HS-27A (cell line): ENCODE data around the gene CGGBP1.

Experiments used
- DNase-seq: peaks from one replicate; pipeline ENCODE4 v3.0.0-alpha.2; 2012; ENCODE audit warnings: low read depth, missing footprints

The CGGBP1 gene

GRCh38 chr3:88058581-88059379 is at the start of gene CGGBP1, which contains the start of gene ZNF654:
CGGBP1 (minus strand) TSS chr3:88059005; CDS start chr3:88055976, 3,029 bp downstream.
ZNF654 (plus strand) TSS chr3:88059255; CDS start chr3:88059320, 65 bp downstream.
- peak; percentile 100 for DNase-seq

- peak; percentile 68 for DNase-seq
These were observed 46.5 kb upstream of the CGGBP1 start for GRCh38 chr3:88105325-88105724.

- no peak for DNase-seq
These were observed 42.3 kb upstream of the CGGBP1 start for GRCh38 chr3:88101142-88101541.

GRCh38 chr3:88093266-88093665 is 34.5 kb upstream of the CGGBP1 start:
- no peak for DNase-seq

- no peak for DNase-seq
These were observed 33.5 kb upstream of the CGGBP1 start for GRCh38 chr3:88092270-88092669.

- DNase-seq = no peak
These were observed 31.9 kb upstream of the CGGBP1 start for GRCh38 chr3:88090681-88091080.

- DNase-seq = no peak
These were observed 25.3 kb upstream of the CGGBP1 start for GRCh38 chr3:88084097-88084501.

- DNase-seq = no peak
These were observed 24.0 kb upstream of the CGGBP1 start for GRCh38 chr3:88082854-88083253.

- no peak for DNase-seq
These were observed 20.1 kb upstream of the CGGBP1 start for GRCh38 chr3:88078932-88079331.

- no peak for DNase-seq
These were observed 17.9 kb upstream of the CGGBP1 start for GRCh38 chr3:88076712-88077111.

- no peak for DNase-seq
These were observed 16.7 kb upstream of the CGGBP1 start for GRCh38 chr3:88075497-88075896.

- DNase-seq = no peak
These were observed 16.3 kb upstream of the CGGBP1 start for GRCh38 chr3:88075072-88075471.

- no peak for DNase-seq
These were observed 2.9 kb upstream of the CGGBP1 start for GRCh38 chr3:88061746-88062145.

- peak; percentile 22 for DNase-seq
These were observed 770 bp upstream of the CGGBP1 start for GRCh38 chr3:88059380-88060170.

- DNase-seq = no peak
These were observed 562 bp downstream of the CGGBP1 start for GRCh38 chr3:88058306-88058580.

- DNase-seq = peak; percentile 26
These were observed 1.0 kb downstream of the CGGBP1 start for GRCh38 chr3:88057630-88058305.

GRCh38 chr3:88046766-88047165 is 12.0 kb downstream of the CGGBP1 start:
- DNase-seq = no peak

GRCh38 chr3:88044411-88044810 is 14.4 kb downstream of the CGGBP1 start:
- no peak for DNase-seq

- DNase-seq = no peak
These were observed 17.8 kb downstream of the CGGBP1 start for GRCh38 chr3:88041005-88041404.

GRCh38 chr3:88040529-88040928 is 18.3 kb downstream of the CGGBP1 start:
- no peak for DNase-seq

GRCh38 chr3:88038566-88038965 is 20.2 kb downstream of the CGGBP1 start:
- no peak for DNase-seq

- DNase-seq = no peak
These were observed 22.6 kb downstream of the CGGBP1 start for GRCh38 chr3:88036221-88036620.
